ENCODE results near the gene TRIML1.

The TRIML1 gene

DNA sequence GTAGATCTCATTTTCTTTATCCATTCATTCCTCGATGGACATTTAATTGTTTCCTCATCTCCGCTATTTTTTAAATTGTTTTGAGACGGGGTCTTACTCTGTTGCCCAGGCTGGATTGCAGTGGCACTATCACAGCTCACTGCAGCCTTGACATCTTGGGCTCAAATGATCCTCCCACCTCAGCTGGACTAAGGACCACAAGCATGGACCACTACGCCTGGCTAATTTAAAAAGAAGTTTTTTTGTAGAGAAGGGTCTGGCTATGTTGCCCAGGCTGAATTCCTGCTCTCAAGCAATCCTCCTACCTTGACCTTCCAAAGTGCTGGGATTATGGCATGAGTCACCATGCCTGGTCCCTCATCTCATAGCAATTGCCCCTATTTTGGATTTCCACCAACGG is 7.0 kb upstream of the TRIML1 start:
- H3K27ac ChIP-seq = no peak overlapping the region
- TF ChIP-seq ZFX (IDR thresholded peaks at IDR 0.05; ENCODE audit: borderline replicate concordance) = no peak
- TF ChIP-seq, protein P1, sequence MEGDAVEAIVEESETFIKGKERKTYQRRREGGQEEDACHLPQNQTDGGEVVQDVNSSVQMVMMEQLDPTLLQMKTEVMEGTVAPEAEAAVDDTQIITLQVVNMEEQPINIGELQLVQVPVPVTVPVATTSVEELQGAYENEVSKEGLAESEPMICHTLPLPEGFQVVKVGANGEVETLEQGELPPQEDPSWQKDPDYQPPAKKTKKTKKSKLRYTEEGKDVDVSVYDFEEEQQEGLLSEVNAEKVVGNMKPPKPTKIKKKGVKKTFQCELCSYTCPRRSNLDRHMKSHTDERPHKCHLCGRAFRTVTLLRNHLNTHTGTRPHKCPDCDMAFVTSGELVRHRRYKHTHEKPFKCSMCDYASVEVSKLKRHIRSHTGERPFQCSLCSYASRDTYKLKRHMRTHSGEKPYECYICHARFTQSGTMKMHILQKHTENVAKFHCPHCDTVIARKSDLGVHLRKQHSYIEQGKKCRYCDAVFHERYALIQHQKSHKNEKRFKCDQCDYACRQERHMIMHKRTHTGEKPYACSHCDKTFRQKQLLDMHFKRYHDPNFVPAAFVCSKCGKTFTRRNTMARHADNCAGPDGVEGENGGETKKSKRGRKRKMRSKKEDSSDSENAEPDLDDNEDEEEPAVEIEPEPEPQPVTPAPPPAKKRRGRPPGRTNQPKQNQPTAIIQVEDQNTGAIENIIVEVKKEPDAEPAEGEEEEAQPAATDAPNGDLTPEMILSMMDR (IDR thresholded peaks at IDR 0.05) = no peak

DNA sequence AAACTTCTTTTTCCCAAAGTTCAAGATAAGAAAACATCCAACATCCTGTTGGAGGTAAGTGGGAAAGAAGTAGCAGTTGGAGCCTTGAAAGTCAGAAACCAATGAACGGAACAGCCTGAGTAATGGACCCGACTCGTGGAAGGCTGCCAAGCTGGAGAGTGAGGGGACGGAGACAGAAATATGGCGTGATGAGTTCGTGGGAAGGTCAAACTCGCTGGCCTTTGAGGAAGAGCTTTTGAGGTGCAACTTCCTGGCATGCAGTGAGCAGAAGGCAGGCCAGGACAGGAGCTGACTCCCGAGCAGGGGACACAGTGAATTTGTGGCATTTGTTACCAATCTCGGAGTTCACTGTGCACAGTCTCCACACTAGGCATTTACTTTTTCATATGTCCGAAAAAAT is 1.0 kb upstream of the TRIML1 start:
- TF ChIP-seq, protein P1 (IDR thresholded peaks at IDR 0.05) = no peak
- no peak for TF ChIP-seq ZFX (IDR thresholded peaks at IDR 0.05; ENCODE audit: borderline replicate concordance)
- no peak overlapping the region for H3K27ac ChIP-seq

DNA sequence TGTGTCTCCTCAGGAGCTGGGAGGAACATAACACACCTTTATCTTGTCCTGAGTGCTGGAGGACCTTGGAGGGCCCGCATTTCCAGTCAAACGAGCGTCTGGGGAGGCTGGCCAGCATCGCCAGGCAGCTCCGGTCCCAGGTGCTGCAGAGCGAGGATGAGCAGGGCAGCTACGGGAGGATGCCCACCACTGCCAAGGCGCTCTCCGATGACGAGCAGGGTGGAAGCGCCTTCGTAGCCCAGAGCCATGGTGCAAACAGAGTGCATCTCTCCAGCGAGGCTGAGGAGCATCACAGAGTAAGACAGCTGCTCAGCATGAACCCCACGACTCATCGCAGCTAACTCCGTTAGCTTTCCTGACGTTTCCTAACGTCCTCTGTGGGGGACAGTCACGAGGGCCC is 430 bp downstream of the TRIML1 start:
- TF ChIP-seq, protein P1 (IDR thresholded peaks at IDR 0.05) = no peak
- no peak for TF ChIP-seq ZFX (IDR thresholded peaks at IDR 0.05; ENCODE audit: borderline replicate concordance)
- H3K27ac ChIP-seq = no peak overlapping the region

DNA sequence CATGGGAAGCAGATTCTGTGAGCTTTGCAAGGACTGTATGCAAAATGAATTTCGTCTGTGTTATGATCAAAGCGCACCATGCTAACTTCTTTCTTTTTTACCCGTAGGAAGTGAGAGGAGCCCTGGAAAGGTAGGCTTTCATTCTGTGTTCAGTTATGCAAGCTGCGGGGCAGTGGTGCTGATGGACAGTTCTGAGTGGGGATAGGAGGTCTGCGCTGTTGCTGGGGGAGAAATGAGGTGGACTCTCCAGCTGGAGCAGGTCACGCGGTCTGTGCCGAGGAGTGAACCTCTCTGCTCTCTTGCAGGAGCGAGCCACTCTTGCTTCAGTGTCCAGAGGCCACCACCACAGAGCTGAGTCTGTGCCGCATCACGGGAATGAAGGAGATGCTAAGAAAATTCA is 4.5 kb downstream of the TRIML1 start:
- TF ChIP-seq ZFX (IDR thresholded peaks at IDR 0.05; ENCODE audit: borderline replicate concordance) = no peak
- TF ChIP-seq, protein P1 (IDR thresholded peaks at IDR 0.05) = no peak

DNA sequence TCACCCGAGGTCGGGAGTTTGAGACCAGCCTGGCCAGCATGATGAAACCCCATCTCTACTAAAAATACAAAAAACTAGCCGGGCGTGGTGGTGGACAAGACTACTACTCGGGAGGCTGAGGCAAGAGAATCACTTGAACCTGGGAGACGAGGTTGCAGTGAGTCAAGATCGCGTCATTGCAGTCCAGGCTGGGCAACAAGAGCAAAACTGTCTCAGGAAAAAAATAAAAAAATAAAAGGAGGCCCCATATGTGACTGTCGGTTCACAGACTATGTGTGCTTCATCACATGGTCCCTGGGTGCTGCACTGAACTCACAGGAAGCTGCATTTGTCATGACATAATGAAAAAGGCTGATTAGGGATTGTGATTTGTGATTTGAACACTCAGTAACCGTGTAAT is 6.4 kb downstream of the TRIML1 start:
- H3K27ac ChIP-seq = no peak overlapping the region
- no peak for TF ChIP-seq ZFX (IDR thresholded peaks at IDR 0.05; ENCODE audit: borderline replicate concordance)
- TF ChIP-seq, protein P1 (IDR thresholded peaks at IDR 0.05) = no peak

More for the DNA sequence above, 4.5 kb downstream of the TRIML1 start:
- no peak overlapping the region for H3K27ac ChIP-seq

- TF ChIP-seq, protein P1 (IDR thresholded peaks at IDR 0.05) = no peak
- no peak for TF ChIP-seq ZFX (IDR thresholded peaks at IDR 0.05; ENCODE audit: borderline replicate concordance)
- H3K27ac ChIP-seq = no peak overlapping the region
Observed at GRCh38 chr4:188146618-188147017, 7.4 kb downstream of the TRIML1 start.

- TF ChIP-seq, protein P1 (IDR thresholded peaks at IDR 0.05) = no peak
- TF ChIP-seq ZFX (IDR thresholded peaks at IDR 0.05; ENCODE audit: borderline replicate concordance) = no peak
- H3K27ac ChIP-seq = no peak overlapping the region
Observed at GRCh38 chr4:188147176-188147575, 7.9 kb downstream of the TRIML1 start.

Measured in 22Rv1 (cell line).